GM19467 (cell line): Measurements from ENCODE around the gene LAD1.

Experiments used
- ATAC-seq: cut with Tn5 transposase; IDR thresholded peaks from one replicate; pipeline ENCODE4 v1.9.1; 2021; ENCODE audit warnings: mild to moderate bottlenecking, moderate library complexity; ENCODE audit not compliant: unreplicated experiment

Gene LAD1

GRCh38 chr1:201364808-201365105 is 34.4 kb downstream of the LAD1 start:
- ATAC-seq: no peak

GRCh38 chr1:201363467-201363866 is 35.7 kb downstream of the LAD1 start:
- no peak for ATAC-seq

- ATAC-seq: no peak
Measured at GRCh38 chr1:201362906-201363305, 36.2 kb downstream of the LAD1 start.

GRCh38 chr1:201361652-201362504 is 37.2 kb downstream of the LAD1 start:
- ATAC-seq: no peak

GRCh38 chr1:201360901-201361651 is 38.0 kb downstream of the LAD1 start:
- no peak for ATAC-seq

- ATAC-seq: no peak
Measured at GRCh38 chr1:201360486-201360885, 38.6 kb downstream of the LAD1 start.

GRCh38 chr1:201359873-201360210 is 39.3 kb downstream of the LAD1 start:
- no peak for ATAC-seq

GRCh38 chr1:201359031-201359872 is 39.9 kb downstream of the LAD1 start:
- no peak for ATAC-seq

GRCh38 chr1:201358596-201358995 is 40.5 kb downstream of the LAD1 start:
- no peak for ATAC-seq

GRCh38 chr1:201357636-201358348 is 41.3 kb downstream of the LAD1 start:
- no peak for ATAC-seq

GRCh38 chr1:201357211-201357610 is 41.9 kb downstream of the LAD1 start:
- ATAC-seq: no peak

GRCh38 chr1:201356701-201357100 is 42.4 kb downstream of the LAD1 start:
- no peak for ATAC-seq

- no peak for ATAC-seq
Measured at GRCh38 chr1:201356236-201356635, 42.9 kb downstream of the LAD1 start.

- no peak for ATAC-seq
Measured at GRCh38 chr1:201355471-201355870, 43.7 kb downstream of the LAD1 start.

GRCh38 chr1:201354901-201355295 is 44.2 kb downstream of the LAD1 start:
- ATAC-seq: no peak

- ATAC-seq: no peak
Measured at GRCh38 chr1:201354151-201354900, 44.8 kb downstream of the LAD1 start.

- no peak for ATAC-seq
Measured at GRCh38 chr1:201353186-201353940, 45.8 kb downstream of the LAD1 start.

GRCh38 chr1:201351617-201352016 is 47.5 kb downstream of the LAD1 start:
- ATAC-seq: no peak

- ATAC-seq: no peak
Measured at GRCh38 chr1:201350884-201351283, 48.2 kb downstream of the LAD1 start.

GRCh38 chr1:201350361-201350725 is 48.8 kb downstream of the LAD1 start:
- ATAC-seq: no peak
